Thoracic aorta (tissue), 2 donors: ENCODE measurements around the gene FAM177B. TPM values are rescaled to one million over a fixed set of nuclear protein-coding genes. Genes with fewer than 3 reads are reported as not detected.

Source experiments
- ATAC-seq: fragments of 150-250 bp; one replicate; pipeline ENCODE4 v1.8.0; 2017; ENCODE audit warnings: low read depth; ENCODE audit not compliant: insufficient number of reproducible peaks, low FRiP score
- DNase-seq: peaks from one replicate; pipeline ENCODE4 v3.0.0-alpha.2; 2020; ENCODE audit warnings: low spot score
- H3K27ac ChIP-seq, 2 donors: fragments of 200-600 bp; sonication (generic); 1 replicate in 1 of 2; 2 replicates in 1 of 2; pipeline ENCODE4 v1.5.1; 2016; ENCODE audit warnings: mild to moderate bottlenecking in 2 of 2, moderate library complexity in 2 of 2
- H3K27me3 ChIP-seq: fragments of 200-600 bp; sonication (generic); replicated peaks from 2 replicates; pipeline ENCODE4 v1.6.0; 2016; ENCODE audit warnings: mild to moderate bottlenecking; ENCODE audit not compliant: insufficient read depth
- H3K36me3 ChIP-seq: fragments of 200-600 bp; sonication (generic); one replicate; pipeline ENCODE4 v1.5.1; 2016
- H3K4me1 ChIP-seq, 2 donors: fragments of 200-600 bp; sonication (generic); 1 replicate in 1 of 2; 2 replicates in 1 of 2; pipeline versions ENCODE4 v1.5.1 to v1.6.0; 2016; ENCODE audit warnings: low read depth in 2 of 2, mild to moderate bottlenecking in 1 of 2; ENCODE audit not compliant: control insufficient read depth in 1 of 2
- H3K4me3 ChIP-seq: fragments of 200-600 bp; sonication (generic); 2 replicates; pipeline ENCODE4 v1.5.1; 2016; ENCODE audit warnings: mild to moderate bottlenecking
- H3K9me3 ChIP-seq: fragments of 200-600 bp; sonication (generic); 2 replicates; pipeline ENCODE4 v1.5.1; 2016
- CTCF ChIP-seq: fragments of 200-600 bp; sonication (generic); IDR thresholded peaks from one replicate; pipeline ENCODE4 v1.5.1; 2019; ENCODE audit warnings: antibody characterized with exemption
- total RNA-seq, 2 donors: library from RNA; depleted of rRNA; stranded (reverse); fragments of >200 nt; gene quantifications; one replicate each; pipeline versions ENCODE4 v1.1.0 to v1.2.3, GENCODE V29; 2016

The FAM177B gene
- 1 to 10 TPM in 1 of 2 donors, not detected in 1; 3.1 TPM for total RNA-seq

- Histone ChIP-seq H3K27me3 (no peaks in the 10 kb centered on the region), H3K9me3 (no peaks in the 10 kb centered on the region), H3K4me1 (no peaks in the 10 kb centered on the region), H3K36me3 (peaks cover 2% of the 10 kb centered on the region), H3K4me3 (no peak within 1 kb of the TSS), H3K27ac (no peak within 1 kb of the TSS)
- DNase-seq, result no peak
- no peak for TF ChIP-seq CTCF
- no peak for ATAC-seq
Measured at GRCh38 chr1:222736972-222737371, at the start of gene FAM177B. FAM177B (plus strand) TSS chr1:222737202; CDS start chr1:222746546, 9,344 bp downstream.

DNA sequence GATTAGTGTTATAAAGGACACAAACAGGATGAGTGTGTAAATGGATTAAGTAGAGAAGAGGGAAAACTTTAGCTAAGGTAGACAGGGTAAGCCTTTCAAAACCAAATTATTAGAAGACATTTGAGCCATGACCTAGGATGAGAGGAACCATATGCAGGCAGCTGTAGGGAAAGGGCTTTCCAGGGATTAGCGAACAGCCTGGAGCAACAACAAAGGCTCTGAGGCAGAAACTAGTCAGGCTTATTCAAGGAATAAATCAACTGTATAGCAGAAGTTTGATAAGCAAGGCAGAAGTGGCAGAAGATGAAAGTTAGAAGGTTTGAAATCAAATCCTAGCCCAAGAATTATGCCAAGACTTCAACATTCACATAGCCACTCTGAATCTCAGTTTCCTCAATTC is 46.0 kb upstream of the FAM177B start:
- Histone ChIP-seq H3K27ac (no peak overlapping the region), H3K36me3 (peaks cover 17% of the 10 kb centered on the region), H3K4me1 (peaks cover 0 to 6% of the 10 kb centered on the region in 2 donors), H3K27me3 (no peaks in the 10 kb centered on the region), H3K9me3 (no peaks in the 10 kb centered on the region), H3K4me3 (no peak overlapping the region)
- DNase-seq, result no peak
- no peak for TF ChIP-seq CTCF
- no peak for ATAC-seq

- Histone ChIP-seq H3K9me3 (no peaks in the 10 kb centered on the region), H3K4me1 (peaks cover 0 to 6% of the 10 kb centered on the region in 2 donors), H3K4me3 (no peak overlapping the region), H3K27ac (no peak overlapping the region), H3K36me3 (peaks cover 5% of the 10 kb centered on the region), H3K27me3 (no peaks in the 10 kb centered on the region)
- no peak for ATAC-seq
- DNase-seq, result no peak
- TF ChIP-seq CTCF, result no peak
Measured at GRCh38 chr1:222694927-222695326, 42.1 kb upstream of the FAM177B start.

GRCh38 chr1:222696741-222697140 is 40.3 kb upstream of the FAM177B start:
- Histone ChIP-seq H3K27ac (no peak overlapping the region), H3K9me3 (no peaks in the 10 kb centered on the region), H3K4me3 (no peak overlapping the region), H3K36me3 (no peaks in the 10 kb centered on the region), H3K27me3 (no peaks in the 10 kb centered on the region), H3K4me1 (peaks cover 0 to 6% of the 10 kb centered on the region in 2 donors)
- DNase-seq (no peak), ATAC-seq (no peak)
- no peak for TF ChIP-seq CTCF

DNA sequence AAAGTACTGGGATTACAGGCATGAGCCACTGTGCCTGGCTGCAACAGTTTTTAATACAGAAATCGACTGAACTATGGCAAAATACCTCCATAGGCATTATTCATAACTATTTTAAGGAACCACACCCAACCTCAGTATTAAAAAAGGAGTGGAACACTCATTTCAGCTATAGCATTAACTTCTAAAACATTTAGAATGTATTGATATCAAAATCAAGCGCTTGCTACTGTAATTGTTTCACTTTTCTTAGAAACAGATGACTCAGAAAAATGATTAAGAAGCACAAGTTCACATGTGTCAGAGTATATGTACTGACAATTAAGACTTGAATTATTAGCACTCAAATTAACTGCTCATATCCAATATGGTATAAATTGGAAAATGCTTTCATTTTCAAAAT is 39.8 kb upstream of the FAM177B start:
- ATAC-seq (no peak), DNase-seq (no peak)
- TF ChIP-seq CTCF, result no peak
- Histone ChIP-seq H3K4me1 (peaks cover 0 to 6% of the 10 kb centered on the region in 2 donors), H3K4me3 (no peak overlapping the region), H3K27me3 (no peaks in the 10 kb centered on the region), H3K27ac (no peak overlapping the region), H3K36me3 (no peaks in the 10 kb centered on the region), H3K9me3 (no peaks in the 10 kb centered on the region)
